Glutamatergic neuron (in vitro differentiated cells): ENCODE measurements around the gene CCDC3. TPM values are rescaled to one million over a fixed set of nuclear protein-coding genes. Genes with fewer than 3 reads are reported as not detected.
A peak's percentile ranks its signal among the peaks of the same experiment; 100 is the strongest.

Experiments used
- DNase-seq: peaks from one replicate; pipeline ENCODE4 v3.0.0; 2022
- H3K27ac Mint-ChIP-seq: one replicate; pipeline ENCODE4 v1.8.0; 2020; ENCODE audit warnings: mild to moderate bottlenecking, mixed read lengths, inconsistent platforms; ENCODE audit not compliant: unreplicated experiment
- H3K27me3 Mint-ChIP-seq: one replicate; pipeline ENCODE4 v1.8.0; 2020; ENCODE audit warnings: mild to moderate bottlenecking, moderate library complexity, mixed read lengths, inconsistent platforms; ENCODE audit not compliant: unreplicated experiment
- H3K36me3 Mint-ChIP-seq: one replicate; pipeline ENCODE4 v1.8.0; 2020; ENCODE audit warnings: mild to moderate bottlenecking, mixed read lengths, inconsistent platforms; ENCODE audit not compliant: unreplicated experiment
- H3K4me1 Mint-ChIP-seq: one replicate; pipeline ENCODE4 v1.8.0; 2020; ENCODE audit warnings: mild to moderate bottlenecking, low read depth, mixed read lengths, inconsistent platforms; ENCODE audit not compliant: unreplicated experiment
- H3K4me3 Mint-ChIP-seq: one replicate; pipeline ENCODE4 v1.8.0; 2020; ENCODE audit warnings: mild to moderate bottlenecking, mixed read lengths, inconsistent platforms; ENCODE audit not compliant: unreplicated experiment
- H3K9me3 Mint-ChIP-seq: one replicate; pipeline ENCODE4 v1.8.0; 2020; ENCODE audit warnings: mild to moderate bottlenecking, moderate library complexity, mixed read lengths, inconsistent platforms; ENCODE audit not compliant: unreplicated experiment
- total RNA-seq: library from RNA; stranded (reverse); fragmentation: NEBNext Ultra II Directional; extraction: Animal tissue kit (Norgen Biotek cat#: 25700); gene quantifications from one replicate; pipeline ENCODE4 v1.2.1, GENCODE V29; 2021; ENCODE audit not compliant: unreplicated experiment
- TF ChIP-seq, protein P1 (sequence below): fragments of 200-600 bp; sonication (generic); IDR thresholded peaks from one replicate; pipeline ENCODE4 v1.5.0; 2021; ENCODE audit not compliant: partially characterized antibody, unreplicated experiment

Gene CCDC3
- total RNA-seq, 1 donor from 2014 or later = 13.8 TPM

DNA sequence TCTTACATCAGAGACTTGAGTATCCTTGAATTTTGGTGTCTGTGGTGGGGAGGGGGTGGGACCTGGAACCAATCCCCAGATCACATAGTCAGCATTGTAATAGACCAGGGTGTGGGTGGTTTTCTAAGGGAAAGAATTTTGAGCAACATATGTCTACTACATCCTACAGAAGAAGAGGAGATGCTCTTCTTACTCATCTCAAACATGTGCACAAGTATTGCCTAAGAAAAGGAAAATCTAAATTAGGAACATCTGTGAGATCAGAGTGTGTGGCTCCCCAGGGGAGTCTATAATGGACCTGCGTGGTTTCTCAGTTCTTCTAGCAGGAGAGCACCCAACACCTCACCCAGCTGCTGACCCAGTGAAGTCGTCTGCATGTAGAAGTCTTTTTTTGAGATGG lies 148.8 kb downstream of the CCDC3 start:
- H3K9me3 Mint-ChIP-seq = peaks cover 2% of the 10 kb centered on the region
- H3K4me3 Mint-ChIP-seq = no peak overlapping the region
- DNase-seq = no peak
- no peaks in the 10 kb centered on the region for H3K4me1 Mint-ChIP-seq
- H3K27me3 Mint-ChIP-seq = peaks cover 2% of the 10 kb centered on the region
- H3K36me3 Mint-ChIP-seq = peaks cover 16% of the 10 kb centered on the region
- no peak overlapping the region for H3K27ac Mint-ChIP-seq
- TF ChIP-seq, protein P1, sequence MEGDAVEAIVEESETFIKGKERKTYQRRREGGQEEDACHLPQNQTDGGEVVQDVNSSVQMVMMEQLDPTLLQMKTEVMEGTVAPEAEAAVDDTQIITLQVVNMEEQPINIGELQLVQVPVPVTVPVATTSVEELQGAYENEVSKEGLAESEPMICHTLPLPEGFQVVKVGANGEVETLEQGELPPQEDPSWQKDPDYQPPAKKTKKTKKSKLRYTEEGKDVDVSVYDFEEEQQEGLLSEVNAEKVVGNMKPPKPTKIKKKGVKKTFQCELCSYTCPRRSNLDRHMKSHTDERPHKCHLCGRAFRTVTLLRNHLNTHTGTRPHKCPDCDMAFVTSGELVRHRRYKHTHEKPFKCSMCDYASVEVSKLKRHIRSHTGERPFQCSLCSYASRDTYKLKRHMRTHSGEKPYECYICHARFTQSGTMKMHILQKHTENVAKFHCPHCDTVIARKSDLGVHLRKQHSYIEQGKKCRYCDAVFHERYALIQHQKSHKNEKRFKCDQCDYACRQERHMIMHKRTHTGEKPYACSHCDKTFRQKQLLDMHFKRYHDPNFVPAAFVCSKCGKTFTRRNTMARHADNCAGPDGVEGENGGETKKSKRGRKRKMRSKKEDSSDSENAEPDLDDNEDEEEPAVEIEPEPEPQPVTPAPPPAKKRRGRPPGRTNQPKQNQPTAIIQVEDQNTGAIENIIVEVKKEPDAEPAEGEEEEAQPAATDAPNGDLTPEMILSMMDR = no peak

DNA sequence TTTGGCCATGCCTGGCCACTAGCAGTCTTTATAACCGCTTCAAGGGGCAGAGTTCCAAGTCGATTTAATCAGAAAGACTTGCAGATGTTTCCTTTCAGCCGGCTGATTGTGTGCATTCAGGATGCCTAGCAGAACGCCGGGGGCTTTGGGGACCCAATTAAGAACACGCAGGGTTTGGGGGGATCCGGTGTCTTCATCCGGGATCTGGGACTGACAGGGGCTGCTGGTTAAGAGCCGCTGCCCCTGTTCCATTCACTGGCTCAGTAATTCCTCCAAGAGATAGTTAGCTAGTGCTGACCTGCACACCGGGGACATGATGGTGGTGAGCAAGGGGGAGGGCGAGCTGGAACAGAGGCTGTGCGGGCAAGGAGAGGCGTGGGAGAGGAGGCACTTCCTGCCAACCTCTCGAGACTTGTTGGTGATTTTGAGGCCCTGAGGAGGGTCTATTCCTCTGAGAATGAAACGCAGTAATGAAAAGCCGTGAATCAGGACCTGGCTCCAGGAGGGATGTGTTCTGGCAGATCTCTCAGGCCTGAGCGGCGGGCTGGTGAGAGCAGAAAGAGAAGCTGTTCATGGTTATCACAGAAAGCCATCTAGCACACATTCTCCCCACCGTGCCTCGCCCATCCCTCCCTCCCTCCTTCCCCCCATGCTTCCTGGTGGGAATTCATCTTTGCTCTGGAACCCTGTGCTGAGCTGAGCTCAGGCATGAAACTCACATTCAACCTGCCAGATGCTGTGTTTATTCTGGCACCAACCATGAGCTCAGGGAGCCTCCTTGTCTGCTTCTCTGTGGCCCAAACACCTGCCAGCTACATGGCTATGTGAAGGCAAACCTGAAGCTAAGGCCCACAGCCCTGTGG lies 152.0 kb downstream of the CCDC3 start:
- Mint-ChIP-seq H3K4me1 (no peaks in the 10 kb centered on the region), H3K4me3 (no peak overlapping the region), H3K9me3 (peaks cover 2% of the 10 kb centered on the region), H3K36me3 (peaks cover 5% of the 10 kb centered on the region), H3K27me3 (peaks cover 2% of the 10 kb centered on the region), H3K27ac (no peak overlapping the region)
- TF ChIP-seq, protein P1 = no peak
- no peak for DNase-seq

DNA sequence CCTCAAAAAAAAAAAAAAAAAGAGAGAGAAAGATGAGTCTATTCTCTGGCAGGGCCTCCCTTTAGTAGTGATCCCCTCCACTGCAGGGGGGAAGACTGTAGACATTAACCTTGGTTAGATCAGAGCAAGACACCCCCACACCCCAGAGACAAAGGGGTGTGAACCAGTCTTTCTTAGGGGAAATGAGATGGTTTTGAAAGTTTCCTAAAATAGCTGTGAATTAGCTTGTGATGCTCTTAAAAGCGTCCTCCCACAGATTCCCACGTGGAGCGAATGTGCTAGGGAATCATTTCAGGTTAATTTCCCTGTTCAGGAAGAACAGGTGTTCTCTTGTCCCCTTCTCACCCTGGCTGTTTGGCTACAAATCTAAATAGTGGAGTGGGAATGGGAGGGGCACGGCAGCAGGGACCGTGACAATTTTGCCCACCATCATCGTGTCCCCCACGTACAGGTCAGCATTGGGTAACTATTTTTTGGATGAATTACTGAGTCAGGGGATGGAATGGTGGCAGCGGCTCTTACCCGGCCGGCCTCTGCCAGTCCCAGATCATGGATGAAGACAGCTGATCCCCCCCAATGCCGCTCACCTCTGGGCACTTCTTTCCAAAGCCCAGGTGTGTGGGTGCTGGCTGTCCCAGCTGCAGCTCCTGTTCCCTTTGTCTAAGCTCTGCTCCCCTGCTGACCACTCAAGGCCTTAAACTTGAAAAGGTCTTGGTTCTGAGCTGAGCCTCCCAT lies 152.9 kb downstream of the CCDC3 start:
- TF ChIP-seq, protein P1 = no peak
- no peak overlapping the region for H3K4me3 Mint-ChIP-seq
- DNase-seq = no peak
- no peak overlapping the region for H3K27ac Mint-ChIP-seq
- H3K27me3 Mint-ChIP-seq = peaks cover 2% of the 10 kb centered on the region
- peaks cover 5% of the 10 kb centered on the region for H3K36me3 Mint-ChIP-seq
- H3K4me1 Mint-ChIP-seq = no peaks in the 10 kb centered on the region
- H3K9me3 Mint-ChIP-seq = peaks cover 2% of the 10 kb centered on the region

DNA sequence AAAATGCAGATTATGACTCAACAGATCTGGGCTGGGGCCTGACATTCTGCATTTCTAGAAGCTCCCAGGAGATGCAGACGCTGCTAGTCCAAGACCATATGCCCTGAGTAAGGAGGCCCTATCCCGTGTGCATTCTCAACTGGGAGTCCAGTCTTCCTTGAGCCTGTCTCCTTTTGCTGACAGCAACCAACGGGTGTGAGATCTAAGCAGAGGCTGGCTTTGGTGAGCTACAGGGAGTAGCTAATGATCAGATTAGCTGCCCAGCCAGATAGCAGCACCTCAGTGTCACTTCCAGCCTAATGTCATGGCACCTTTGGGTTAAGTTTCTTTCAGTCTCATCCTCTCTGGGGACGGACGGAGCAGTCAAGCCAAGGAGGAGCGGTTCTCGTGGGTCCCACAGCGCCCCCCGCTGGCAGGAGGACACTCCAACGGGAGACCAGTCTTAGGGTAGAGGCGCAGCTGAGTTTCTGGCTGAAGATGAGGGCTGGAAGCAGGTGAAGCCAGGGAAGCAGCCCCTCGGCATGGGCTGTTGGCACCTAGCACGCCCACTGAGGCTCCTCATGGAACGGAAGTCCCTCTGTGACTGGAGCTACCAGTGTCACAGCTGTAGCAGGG lies 154.0 kb downstream of the CCDC3 start:
- no peak overlapping the region for H3K4me3 Mint-ChIP-seq
- peaks cover 2% of the 10 kb centered on the region for H3K9me3 Mint-ChIP-seq
- peak; percentile 65 for DNase-seq
- no peak overlapping the region for H3K27ac Mint-ChIP-seq
- TF ChIP-seq, protein P1 = peak; percentile 64
- H3K27me3 Mint-ChIP-seq = peaks cover 2% of the 10 kb centered on the region
- peaks cover under 1% of the 10 kb centered on the region for H3K36me3 Mint-ChIP-seq
- no peaks in the 10 kb centered on the region for H3K4me1 Mint-ChIP-seq

DNA sequence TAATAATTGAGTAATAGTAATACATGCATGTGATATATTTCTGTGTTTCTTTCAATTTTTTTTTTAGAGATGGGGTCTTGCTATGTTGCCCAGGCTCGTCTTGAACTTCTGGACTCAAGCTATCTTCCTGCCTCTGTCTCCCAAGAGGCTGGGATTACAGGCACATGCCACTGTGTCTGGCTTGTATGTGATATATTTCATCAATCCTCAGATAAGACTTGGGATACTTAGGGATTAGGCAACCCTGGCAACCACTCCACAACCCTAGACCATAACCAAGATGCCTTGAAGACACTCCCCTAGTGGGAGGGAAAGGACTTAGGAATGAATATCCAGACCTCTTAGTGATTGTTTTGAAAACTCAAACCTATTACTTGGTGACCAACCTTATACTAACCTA lies 154.8 kb downstream of the CCDC3 start:
- H3K4me3 Mint-ChIP-seq = no peak overlapping the region
- H3K9me3 Mint-ChIP-seq = peaks cover 4% of the 10 kb centered on the region
- no peak for DNase-seq
- H3K36me3 Mint-ChIP-seq = no peaks in the 10 kb centered on the region
- H3K27me3 Mint-ChIP-seq = peaks cover 2% of the 10 kb centered on the region
- H3K4me1 Mint-ChIP-seq = no peaks in the 10 kb centered on the region
- TF ChIP-seq, protein P1 = no peak
- H3K27ac Mint-ChIP-seq = no peak overlapping the region
